Colon (tissue), 2 donors: Measurements from ENCODE around the gene LONRF2.

Experiments
- FAIRE-seq: peaks from 2 replicates; lab custom pipeline; 2012; peaks lifted over from hg19 to GRCh38; lab: Jason Lieb, UNC
- donor health status: control.
- donor health status: control.

Gene LONRF2

GRCh38 chr2:100235581-100235980, 86.7 kb downstream of the LONRF2 start:
- no peak for FAIRE-seq

DNA sequence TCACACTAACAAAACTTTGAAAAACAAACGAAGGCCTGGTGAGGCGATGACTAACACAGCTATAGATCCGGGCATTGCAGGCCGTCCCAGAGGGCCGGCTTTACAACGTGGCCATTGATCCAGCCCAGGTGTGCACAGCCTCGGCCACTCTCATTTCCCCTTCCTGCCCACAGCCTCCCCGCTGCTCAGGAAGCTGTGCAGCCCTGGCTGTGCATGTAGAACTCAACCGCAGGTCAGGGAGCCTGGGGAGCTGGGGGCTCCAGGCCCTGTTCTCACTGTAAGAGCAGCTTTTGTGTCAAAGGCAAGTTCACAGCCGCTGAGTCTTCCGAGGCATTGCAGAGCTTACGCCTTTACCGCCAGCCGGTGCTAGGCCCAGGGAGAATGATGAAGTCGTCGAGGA, 87.2 kb downstream of the LONRF2 start:
- no peak for FAIRE-seq

- FAIRE-seq: no peak
Observed at GRCh38 chr2:100234141-100234540, 88.2 kb downstream of the LONRF2 start.

GRCh38 chr2:100233061-100233460, 89.2 kb downstream of the LONRF2 start:
- no peak for FAIRE-seq

DNA sequence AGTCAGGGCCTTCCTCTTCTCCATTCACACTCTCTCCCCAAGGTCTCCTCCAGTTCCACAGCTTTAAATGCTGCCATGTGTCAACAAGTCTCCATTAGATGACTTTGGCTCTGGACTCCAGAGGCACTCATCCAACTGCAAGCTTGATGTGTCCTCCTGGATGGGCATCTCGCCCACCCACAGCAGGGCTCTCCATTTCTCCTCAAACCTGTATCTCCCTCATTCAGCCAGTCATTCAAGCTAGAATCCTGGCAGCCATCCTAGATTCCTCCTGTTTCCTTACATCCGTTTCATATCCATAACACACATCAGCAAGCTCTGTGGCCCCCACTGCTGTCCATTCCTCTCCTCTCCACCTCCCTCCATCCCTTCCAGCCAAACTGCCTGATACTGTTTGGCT, 91.5 kb downstream of the LONRF2 start:
- FAIRE-seq: no peak

GRCh38 chr2:100228967-100229366, 93.3 kb downstream of the LONRF2 start:
- no peak for FAIRE-seq

- FAIRE-seq: no peak
Observed at GRCh38 chr2:100228415-100228814, 93.9 kb downstream of the LONRF2 start.

GRCh38 chr2:100224988-100225710, 97.2 kb downstream of the LONRF2 start:
- no peak for FAIRE-seq

- no peak for FAIRE-seq
Observed at GRCh38 chr2:100223502-100223901, 98.8 kb downstream of the LONRF2 start.
